GM19099 (cell line): Measurements from ENCODE around the gene WAC.

Experiments used
- POLR2A ChIP-seq: IDR thresholded peaks from 3 replicates; pipeline ENCODE4 v1.6.1; 2011; ENCODE audit warnings: low read depth; ENCODE audit not compliant: insufficient read length; ENCODE audit errors: extremely low read depth

Gene WAC

DNA sequence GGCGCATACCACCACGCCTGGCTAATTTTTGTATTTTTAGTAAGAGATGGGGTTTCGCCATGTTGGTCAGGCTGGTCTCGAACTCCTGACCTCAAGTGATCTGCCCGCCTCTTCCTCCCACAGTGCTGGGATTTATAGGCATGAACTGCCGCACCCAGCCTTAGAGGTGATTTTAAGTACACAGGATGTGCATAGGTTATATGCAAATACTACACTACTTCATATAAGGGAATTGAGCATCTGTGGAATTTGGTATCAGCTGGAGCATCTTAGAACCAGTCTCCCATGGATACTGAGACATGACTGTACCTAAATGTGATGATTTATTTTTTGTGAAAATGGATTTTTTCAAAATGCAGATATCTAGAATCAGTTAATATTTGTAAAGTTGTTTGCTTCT lies 21.1 kb downstream of the WAC start:
- no peak for TF ChIP-seq POLR2A

DNA sequence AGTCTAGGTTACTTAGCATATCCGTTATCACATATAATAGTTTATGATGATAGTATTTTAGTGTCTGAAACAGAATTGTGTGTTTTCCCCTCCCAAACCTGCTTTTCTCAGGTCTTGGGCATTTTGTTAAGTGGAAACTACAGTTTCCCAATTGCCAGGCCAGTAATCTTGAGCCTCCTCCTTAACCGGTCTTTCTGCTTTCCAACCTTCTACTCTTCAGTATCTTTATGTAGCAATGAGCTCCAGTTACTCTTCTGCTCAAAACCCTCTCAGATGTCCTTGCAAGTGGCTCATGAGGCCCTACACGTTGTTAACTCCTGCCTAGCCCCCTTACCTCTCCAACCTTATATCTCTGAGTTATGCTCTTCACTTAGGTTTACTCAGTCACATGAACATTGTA lies 22.0 kb downstream of the WAC start:
- no peak for TF ChIP-seq POLR2A

GRCh38 chr10:28555358-28555757 lies 22.4 kb downstream of the WAC start:
- no peak for TF ChIP-seq POLR2A

- no peak for TF ChIP-seq POLR2A
These were observed 23.2 kb downstream of the WAC start for GRCh38 chr10:28556142-28556541.

- TF ChIP-seq POLR2A = no peak
These were observed 25.3 kb downstream of the WAC start for GRCh38 chr10:28558186-28558585.

DNA sequence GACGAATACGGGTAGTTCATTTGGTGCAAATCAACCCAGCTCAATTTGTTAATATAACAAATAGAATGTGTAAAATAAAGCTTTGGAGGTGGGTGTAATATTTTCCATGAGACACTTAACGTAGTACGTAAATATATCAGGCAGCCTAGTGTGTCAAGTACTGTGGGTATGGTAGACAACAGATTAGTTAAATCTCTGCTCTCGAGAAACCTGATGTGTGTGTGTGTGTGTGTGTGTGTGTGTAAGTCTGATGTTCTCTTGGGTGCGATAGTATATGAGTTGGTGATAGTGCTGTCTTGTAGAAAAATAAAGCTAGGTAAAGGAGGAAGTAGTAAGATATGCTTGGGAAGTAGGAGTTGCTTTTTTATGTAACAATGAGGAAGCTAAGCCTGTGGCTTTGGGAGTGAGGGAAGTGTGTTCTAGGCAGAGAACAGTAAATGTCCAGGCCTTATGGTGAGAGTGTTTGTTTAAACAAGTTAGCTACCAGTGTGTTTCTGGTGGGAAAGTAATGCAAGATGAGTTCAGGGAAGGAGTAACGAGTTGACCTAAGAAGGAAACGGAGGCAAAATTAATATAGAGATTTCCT lies 26.1 kb downstream of the WAC start:
- no peak for TF ChIP-seq POLR2A

DNA sequence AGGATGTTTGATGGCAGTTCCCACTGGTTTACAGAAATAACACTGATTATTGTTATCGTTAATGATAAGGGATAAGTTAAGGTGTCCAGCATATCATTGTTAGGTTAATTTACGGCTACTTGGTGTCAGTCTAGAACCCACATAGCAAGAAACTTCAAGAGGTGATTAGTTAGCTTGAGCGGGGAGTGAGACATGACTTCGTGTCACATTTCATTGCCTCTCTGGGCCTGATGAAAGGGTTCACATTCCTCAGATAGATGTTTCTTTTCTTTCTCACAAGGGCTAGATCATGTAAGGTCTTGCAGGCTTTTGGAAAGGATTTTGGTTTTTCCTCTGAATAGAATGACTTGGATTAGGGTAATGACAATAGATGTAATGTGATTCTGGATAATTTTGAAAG lies 26.7 kb downstream of the WAC start:
- no peak for TF ChIP-seq POLR2A

GRCh38 chr10:28560617-28561016 lies 27.7 kb downstream of the WAC start:
- no peak for TF ChIP-seq POLR2A

- TF ChIP-seq POLR2A = no peak
These were observed 28.6 kb downstream of the WAC start for GRCh38 chr10:28561531-28561930.

GRCh38 chr10:28564905-28565304 lies 32.0 kb downstream of the WAC start:
- TF ChIP-seq POLR2A = no peak

DNA sequence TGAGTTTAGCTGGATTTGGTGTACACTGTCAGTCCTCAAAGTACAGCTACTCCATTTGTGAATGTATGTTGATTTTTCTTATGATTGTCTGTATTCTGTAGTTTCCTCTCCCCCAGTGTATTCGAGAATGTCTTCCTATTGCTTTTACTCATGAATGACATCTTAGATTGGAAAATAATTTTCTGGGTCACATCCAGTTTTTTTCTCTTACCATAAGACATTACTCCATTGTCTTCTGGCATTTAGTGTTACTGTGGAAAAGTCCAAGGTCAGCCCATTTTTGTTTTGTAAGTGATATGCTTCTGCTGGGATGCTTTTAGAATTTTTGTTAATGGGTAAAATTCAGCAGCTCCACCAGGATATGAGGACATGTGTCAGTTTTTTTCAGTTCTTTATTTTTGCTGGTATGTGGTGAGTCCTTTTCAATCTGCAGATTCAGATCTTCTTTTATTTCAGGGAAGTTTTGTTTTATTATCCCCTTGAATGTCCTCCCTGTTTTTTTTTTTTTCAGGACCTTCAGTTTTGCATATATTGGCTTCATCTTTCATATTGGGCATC lies 33.6 kb downstream of the WAC start:
- TF ChIP-seq POLR2A = no peak

- TF ChIP-seq POLR2A = no peak
These were observed 36.7 kb downstream of the WAC start for GRCh38 chr10:28569506-28570159.

GRCh38 chr10:28570598-28570997 lies 37.7 kb downstream of the WAC start:
- no peak for TF ChIP-seq POLR2A

- no peak for TF ChIP-seq POLR2A
These were observed 38.3 kb downstream of the WAC start for GRCh38 chr10:28571265-28571664.

DNA sequence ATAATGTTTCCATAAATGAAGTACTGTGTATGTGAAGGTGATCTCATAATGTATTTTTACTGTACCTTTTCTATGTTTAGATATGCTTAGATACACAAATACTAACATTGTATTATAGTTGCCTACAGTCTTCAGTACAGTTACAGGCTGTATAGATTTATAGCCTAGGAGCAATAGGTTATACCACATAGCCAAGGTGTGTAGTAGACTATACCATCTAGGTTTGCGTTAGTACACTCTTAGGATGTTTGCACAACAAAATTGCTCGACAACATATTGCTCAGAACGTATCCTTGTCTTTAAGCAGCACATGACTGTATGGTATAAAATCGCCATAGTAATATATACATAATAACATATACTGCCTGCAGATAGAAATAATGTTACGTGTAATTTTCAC lies 42.9 kb downstream of the WAC start:
- TF ChIP-seq POLR2A = no peak

DNA sequence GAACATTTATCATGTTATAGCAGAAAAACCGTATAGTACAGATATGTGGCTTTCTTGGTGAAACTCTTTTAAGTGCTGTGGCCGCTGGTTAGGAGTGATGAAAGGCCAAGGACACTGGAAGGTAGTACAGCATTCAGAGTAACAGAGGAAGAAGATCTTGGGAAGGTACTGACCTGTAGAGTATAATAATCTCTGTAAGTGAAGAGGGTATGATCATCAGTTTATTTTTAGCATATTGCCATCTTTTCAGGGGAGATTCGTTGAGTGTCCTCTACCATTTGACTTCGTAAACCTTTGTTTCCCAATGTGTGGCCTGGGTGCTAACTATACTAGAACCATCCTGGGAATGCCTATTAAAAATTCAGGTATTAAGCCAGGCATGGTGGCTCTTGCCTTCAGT lies 44.6 kb downstream of the WAC start:
- no peak for TF ChIP-seq POLR2A
